ENCODE data around the gene MORN5.
A peak's percentile ranks its signal among the peaks of the same experiment; 100 is the strongest.

Gene MORN5

GRCh38 chr9:122151267-122151828, 8.4 kb upstream of the MORN5 start:
- DNase-seq (ENCODE audit: low spot score): no peak
- TF ChIP-seq, protein P1, sequence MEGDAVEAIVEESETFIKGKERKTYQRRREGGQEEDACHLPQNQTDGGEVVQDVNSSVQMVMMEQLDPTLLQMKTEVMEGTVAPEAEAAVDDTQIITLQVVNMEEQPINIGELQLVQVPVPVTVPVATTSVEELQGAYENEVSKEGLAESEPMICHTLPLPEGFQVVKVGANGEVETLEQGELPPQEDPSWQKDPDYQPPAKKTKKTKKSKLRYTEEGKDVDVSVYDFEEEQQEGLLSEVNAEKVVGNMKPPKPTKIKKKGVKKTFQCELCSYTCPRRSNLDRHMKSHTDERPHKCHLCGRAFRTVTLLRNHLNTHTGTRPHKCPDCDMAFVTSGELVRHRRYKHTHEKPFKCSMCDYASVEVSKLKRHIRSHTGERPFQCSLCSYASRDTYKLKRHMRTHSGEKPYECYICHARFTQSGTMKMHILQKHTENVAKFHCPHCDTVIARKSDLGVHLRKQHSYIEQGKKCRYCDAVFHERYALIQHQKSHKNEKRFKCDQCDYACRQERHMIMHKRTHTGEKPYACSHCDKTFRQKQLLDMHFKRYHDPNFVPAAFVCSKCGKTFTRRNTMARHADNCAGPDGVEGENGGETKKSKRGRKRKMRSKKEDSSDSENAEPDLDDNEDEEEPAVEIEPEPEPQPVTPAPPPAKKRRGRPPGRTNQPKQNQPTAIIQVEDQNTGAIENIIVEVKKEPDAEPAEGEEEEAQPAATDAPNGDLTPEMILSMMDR (IDR thresholded peaks at IDR 0.05; ENCODE audit: borderline replicate concordance, control extremely low read depth, extremely low read depth, insufficient read depth, missing control alignments): no peak
- in situ Hi-C loops (cut with MboI; ENCODE audit: low sequenced_read_pairs, unreplicated experiment): no loop called here

DNA sequence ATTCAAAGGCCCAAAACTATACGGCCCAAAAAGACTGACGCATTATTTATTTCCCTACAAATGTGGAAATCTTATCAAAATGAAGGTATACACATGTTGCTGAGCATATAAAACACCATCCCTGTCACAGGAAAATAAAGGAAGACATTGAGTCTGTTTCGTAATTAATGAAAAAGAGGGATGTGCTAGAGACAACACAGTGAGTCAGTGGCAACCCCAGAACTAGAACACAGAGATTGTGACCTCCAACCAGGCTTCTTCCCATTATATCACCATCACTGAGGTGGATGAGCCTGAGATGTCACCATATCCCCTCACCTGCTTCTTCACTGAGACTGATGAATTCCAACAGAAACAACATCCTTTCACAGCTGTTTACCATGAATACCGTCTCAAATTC, 3.9 kb upstream of the MORN5 start:
- in situ Hi-C loops (cut with MboI; ENCODE audit: low sequenced_read_pairs, unreplicated experiment): no loop called here
- DNase-seq (ENCODE audit: low spot score): no peak
- TF ChIP-seq, protein P1 (IDR thresholded peaks at IDR 0.05; ENCODE audit: borderline replicate concordance, control extremely low read depth, extremely low read depth, insufficient read depth, missing control alignments): no peak

DNA sequence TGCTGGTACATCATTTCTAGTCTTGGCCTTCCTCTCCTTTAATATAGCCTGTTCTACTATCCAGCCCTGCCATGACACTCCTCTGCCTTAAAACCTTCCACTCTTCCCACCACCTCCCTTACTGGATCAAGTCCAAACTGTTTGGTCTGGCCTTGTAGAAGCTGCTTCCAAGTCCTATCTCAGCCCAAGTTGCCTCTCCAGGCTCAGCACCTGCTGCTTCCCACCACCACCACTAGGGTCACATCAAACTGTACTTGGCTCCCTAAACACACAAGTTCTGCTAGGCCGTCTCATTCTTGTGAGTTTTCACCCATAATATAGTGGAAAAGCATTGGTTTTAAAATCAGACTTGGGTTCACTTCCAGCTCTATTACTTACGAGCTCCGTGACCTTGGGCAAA, 1.5 kb upstream of the MORN5 start:
- TF ChIP-seq, protein P1 (IDR thresholded peaks at IDR 0.05; ENCODE audit: borderline replicate concordance, control extremely low read depth, extremely low read depth, insufficient read depth, missing control alignments): peak; percentile 36
- in situ Hi-C loops (cut with MboI; ENCODE audit: low sequenced_read_pairs, unreplicated experiment): no loop called here
- peak; percentile 54 for DNase-seq (ENCODE audit: low spot score)

DNA sequence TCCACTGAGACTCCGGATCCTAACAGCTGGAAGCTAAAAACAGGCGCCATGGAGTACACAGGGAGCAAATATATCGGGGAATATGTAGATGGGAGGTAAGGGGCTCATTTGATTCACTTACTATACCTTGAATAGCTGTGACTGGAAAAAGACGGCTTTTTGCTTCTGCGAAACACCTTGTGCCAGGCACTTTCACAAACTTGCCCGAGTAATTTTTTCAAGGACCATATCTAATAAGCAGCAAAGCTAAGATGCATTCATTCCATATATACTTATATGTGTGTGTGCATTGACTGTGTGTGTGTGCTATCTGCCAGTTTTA, 178 bp downstream of the MORN5 start:
- TF ChIP-seq, protein P1 (IDR thresholded peaks at IDR 0.05; ENCODE audit: borderline replicate concordance, control extremely low read depth, extremely low read depth, insufficient read depth, missing control alignments): no peak
- DNase-seq (ENCODE audit: low spot score): no peak
- in situ Hi-C loops (cut with MboI; ENCODE audit: low sequenced_read_pairs, unreplicated experiment): no loop called here

DNA sequence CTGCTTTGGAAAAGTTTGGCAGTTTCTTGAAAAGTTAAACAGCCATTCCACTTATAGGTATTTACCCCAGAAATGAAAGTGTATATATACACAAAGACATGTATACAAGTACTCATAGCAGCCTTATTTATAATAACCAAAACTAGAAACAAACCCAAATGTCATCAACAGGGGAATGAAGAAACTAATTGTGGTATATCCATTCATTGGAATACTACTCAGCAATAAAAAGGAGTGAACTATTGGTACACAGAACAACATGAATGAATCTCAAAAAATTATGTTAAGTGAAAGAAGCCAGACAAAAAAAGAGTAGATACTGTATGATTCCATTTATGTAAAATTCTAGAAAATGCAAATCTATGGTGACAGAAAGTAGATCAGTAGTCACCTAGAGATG, 2.7 kb downstream of the MORN5 start:
- in situ Hi-C loops (cut with MboI; ENCODE audit: low sequenced_read_pairs, unreplicated experiment): no loop called here
- TF ChIP-seq, protein P1 (IDR thresholded peaks at IDR 0.05; ENCODE audit: borderline replicate concordance, control extremely low read depth, extremely low read depth, insufficient read depth, missing control alignments): no peak
- DNase-seq (ENCODE audit: low spot score): no peak

DNA sequence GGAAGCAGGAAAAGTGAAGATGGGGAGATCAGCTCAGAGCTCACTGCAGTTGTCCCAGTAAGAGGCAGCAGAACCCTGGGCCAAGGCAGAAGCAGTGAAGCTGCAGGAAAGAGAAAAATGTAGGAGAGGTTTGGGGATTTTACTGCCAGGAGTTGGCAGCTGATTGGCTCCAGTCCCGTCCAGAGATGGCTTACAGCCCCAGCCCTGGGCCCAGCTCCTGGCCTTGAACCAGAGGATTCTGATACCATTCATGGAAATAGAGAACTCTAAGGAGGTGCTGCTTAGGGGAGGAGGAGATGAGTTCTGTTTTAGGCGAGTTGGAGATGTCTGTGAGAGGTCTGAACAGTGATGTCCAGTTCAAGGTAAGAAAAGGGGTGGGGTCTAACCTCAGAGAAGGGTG, 4.6 kb downstream of the MORN5 start:
- no peak for DNase-seq (ENCODE audit: low spot score)
- TF ChIP-seq, protein P1 (IDR thresholded peaks at IDR 0.05; ENCODE audit: borderline replicate concordance, control extremely low read depth, extremely low read depth, insufficient read depth, missing control alignments): no peak
- in situ Hi-C loops (cut with MboI; ENCODE audit: low sequenced_read_pairs, unreplicated experiment): no loop called here

DNA sequence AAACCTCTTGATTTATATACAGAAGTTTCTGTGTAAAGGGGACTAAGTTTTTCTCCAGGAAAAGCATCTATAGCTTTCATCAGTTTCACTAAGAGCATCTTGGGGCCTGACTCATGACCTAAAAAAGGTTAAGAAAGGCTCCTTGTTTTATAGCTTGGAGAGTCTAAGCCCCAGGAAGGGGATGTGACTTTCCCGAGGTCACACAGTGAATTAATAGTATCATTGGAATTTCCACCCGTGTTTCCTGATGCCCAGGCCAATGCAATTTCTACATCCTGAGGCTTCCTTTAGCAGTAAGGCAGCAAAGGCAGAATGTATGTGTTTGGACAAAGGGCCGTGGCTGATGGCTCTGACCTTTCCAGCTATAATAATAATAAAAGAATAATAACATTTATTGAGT, 8.6 kb downstream of the MORN5 start:
- TF ChIP-seq, protein P1 (IDR thresholded peaks at IDR 0.05; ENCODE audit: borderline replicate concordance, control extremely low read depth, extremely low read depth, insufficient read depth, missing control alignments): no peak
- in situ Hi-C loops (cut with MboI; ENCODE audit: low sequenced_read_pairs, unreplicated experiment): no loop called here
- DNase-seq (ENCODE audit: low spot score): no peak
